NB4 (cell line): Measurements from ENCODE around the gene AKAP6.

Experiments used
- DNase-seq: peaks from one replicate; pipeline ENCODE4 v3.0.0; 2010; ENCODE audit warnings: low read depth
- H3K4me3 ChIP-seq: one replicate; pipeline ENCODE4 v1.5.1; 2011; ENCODE audit warnings: mild to moderate bottlenecking, low read depth, low read length, moderate library complexity
- CTCF ChIP-seq: IDR thresholded peaks from one replicate; pipeline ENCODE4 v1.5.1; 2012; ENCODE audit warnings: low read depth, low read length
- MAX ChIP-seq: IDR thresholded peaks from 2 replicates; pipeline ENCODE4 v1.6.1; 2011; ENCODE audit warnings: low read depth, low read length
- MYC ChIP-seq: IDR thresholded peaks from 2 replicates; pipeline ENCODE4 v1.6.1; 2011; ENCODE audit warnings: low read depth, low read length
- POLR2A ChIP-seq: IDR thresholded peaks from 2 replicates; pipeline ENCODE4 v1.6.1; 2011; ENCODE audit warnings: mild to moderate bottlenecking; ENCODE audit not compliant: insufficient read length; ENCODE audit errors: extremely low read depth

The AKAP6 gene

DNA sequence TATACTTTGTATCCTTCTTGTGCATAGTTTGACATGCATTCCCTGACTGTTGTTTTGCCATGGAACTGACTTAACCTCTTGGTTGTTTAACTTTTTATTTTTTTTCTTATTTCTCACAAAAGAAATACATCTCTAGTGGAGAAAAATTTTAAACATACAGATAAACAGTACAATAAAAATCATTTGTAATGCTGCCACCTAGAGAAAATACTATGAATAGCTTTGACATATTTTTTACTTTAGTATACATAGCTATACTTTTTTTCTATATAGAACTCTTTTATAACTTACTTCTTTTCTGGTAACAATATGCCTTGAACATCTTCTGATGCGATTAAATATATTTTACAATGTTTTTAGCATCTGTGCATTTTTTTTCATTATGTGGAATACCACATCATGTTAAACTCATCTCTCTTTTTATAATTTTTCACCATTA is 184.5 kb downstream of the AKAP6 start:
- no peak overlapping the region for H3K4me3 ChIP-seq
- TF ChIP-seq CTCF = no peak
- no peak for TF ChIP-seq MYC
- TF ChIP-seq MAX = no peak
- TF ChIP-seq POLR2A = no peak
- no peak for DNase-seq

DNA sequence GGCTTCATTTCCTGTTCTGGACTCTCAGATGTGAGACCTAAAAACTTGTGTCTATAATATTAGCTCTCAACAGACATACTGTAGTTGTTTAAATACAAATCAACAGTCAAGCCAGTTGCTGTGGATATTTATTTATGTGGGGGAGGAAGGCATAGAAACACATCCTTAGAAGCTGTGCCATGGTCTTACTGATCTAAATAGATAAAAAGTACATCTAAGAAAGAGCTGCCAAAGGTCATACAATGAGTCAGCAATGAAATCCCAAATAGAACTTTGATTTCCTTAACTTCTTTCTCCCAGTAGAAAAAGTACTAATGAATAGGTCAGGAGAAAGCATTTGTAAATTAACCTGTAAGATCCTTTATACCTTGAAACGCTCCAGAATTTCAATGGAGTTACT is 185.1 kb downstream of the AKAP6 start:
- no peak overlapping the region for H3K4me3 ChIP-seq
- DNase-seq = no peak
- TF ChIP-seq POLR2A (no peak), MAX (no peak), MYC (no peak), CTCF (no peak)

GRCh38 chr14:32514681-32515080 is 185.6 kb downstream of the AKAP6 start:
- no peak for DNase-seq
- no peak for TF ChIP-seq MYC
- TF ChIP-seq MAX = no peak
- no peak for TF ChIP-seq POLR2A
- no peak for TF ChIP-seq CTCF
- H3K4me3 ChIP-seq = no peak overlapping the region

GRCh38 chr14:32524609-32525375 is 195.7 kb downstream of the AKAP6 start:
- no peak overlapping the region for H3K4me3 ChIP-seq
- no peak for TF ChIP-seq MAX
- no peak for DNase-seq

GRCh38 chr14:32525591-32525990 is 196.5 kb downstream of the AKAP6 start:
- TF ChIP-seq MAX = no peak
- no peak for TF ChIP-seq CTCF
- no peak for TF ChIP-seq POLR2A
- no peak for TF ChIP-seq MYC
- H3K4me3 ChIP-seq = no peak overlapping the region
- no peak for DNase-seq

GRCh38 chr14:32530800-32531199 is 201.7 kb downstream of the AKAP6 start:
- DNase-seq = no peak
- H3K4me3 ChIP-seq = no peak overlapping the region
- TF ChIP-seq POLR2A (no peak), MAX (no peak), MYC (no peak), CTCF (no peak)
